ENCODE results near the gene HS3ST5.
"Not testable (repeated sequence)": the region's sequence is repeated elsewhere in the genome, so short reads cannot be mapped to it uniquely, and the experiment has no call there.

Gene HS3ST5

GRCh38 chr6:114039841-114040240 is 303.0 kb downstream of the HS3ST5 start:
- DNase-seq = no peak

- no peak for DNase-seq
These were observed 309.2 kb downstream of the HS3ST5 start for GRCh38 chr6:114033606-114034005.

- no peak for DNase-seq
These were observed 310.1 kb downstream of the HS3ST5 start for GRCh38 chr6:114032721-114033120.

GRCh38 chr6:114030767-114031166 is 312.1 kb downstream of the HS3ST5 start:
- no peak for DNase-seq

GRCh38 chr6:114024746-114025145 is 318.1 kb downstream of the HS3ST5 start:
- DNase-seq = no peak

GRCh38 chr6:114020196-114020595 is 322.6 kb downstream of the HS3ST5 start:
- DNase-seq = no peak

- not testable (repeated sequence) for DNase-seq
These were observed 325.7 kb downstream of the HS3ST5 start for GRCh38 chr6:114017146-114017545.

- not testable (repeated sequence) for DNase-seq
These were observed 328.7 kb downstream of the HS3ST5 start for GRCh38 chr6:114014106-114014505.

- not testable (repeated sequence) for DNase-seq
These were observed 331.3 kb downstream of the HS3ST5 start for GRCh38 chr6:114011486-114011885.

- no peak for DNase-seq
These were observed 332.3 kb downstream of the HS3ST5 start for GRCh38 chr6:114010540-114010939.

- no peak for DNase-seq
These were observed 333.6 kb downstream of the HS3ST5 start for GRCh38 chr6:114009192-114009591.

- DNase-seq = no peak
These were observed 334.5 kb downstream of the HS3ST5 start for GRCh38 chr6:114008331-114008730.

- DNase-seq = no peak
These were observed 335.3 kb downstream of the HS3ST5 start for GRCh38 chr6:114007516-114007915.
